GM12878 (cell line): ENCODE measurements around the gene CACNA1G. TPM values are rescaled to one million over a fixed set of nuclear protein-coding genes. Genes with fewer than 3 reads are reported as not detected.

ENCODE experiments used
- BCL3 ChIP-seq: IDR thresholded peaks from 2 replicates; pipeline ENCODE4 v1.6.1; 2011; ENCODE audit warnings: borderline replicate concordance, low read depth, mild to moderate bottlenecking, moderate library complexity, low read length; ENCODE audit not compliant: insufficient read depth, poor library complexity, severe bottlenecking
- CEBPZ ChIP-seq: fragments of 150-350 bp; IDR thresholded peaks from 2 replicates; pipeline ENCODE4 v1.6.1; 2016; ENCODE audit warnings: low read depth, low read length
- KDM1A ChIP-seq: fragments of 200-600 bp; sonication (generic); IDR thresholded peaks from 2 replicates; pipeline ENCODE4 v1.6.1; 2016; ENCODE audit warnings: borderline replicate concordance
- MEF2A ChIP-seq: IDR thresholded peaks from 2 replicates; pipeline ENCODE4 v1.6.1; 2011; ENCODE audit warnings: low read depth, mild to moderate bottlenecking, low read length, moderate library complexity; ENCODE audit not compliant: insufficient read depth
- SPI1 ChIP-seq: IDR thresholded peaks from 2 replicates; pipeline ENCODE4 v1.6.1; 2011; ENCODE audit warnings: low read depth, mild to moderate bottlenecking, low read length, moderate library complexity, borderline replicate concordance; ENCODE audit not compliant: insufficient read depth
- STAT1 ChIP-seq: fragments of 450-650 bp; conservative IDR thresholded peaks from 2 replicates; pipeline ENCODE4 v1.6.1; 2014; ENCODE audit warnings: antibody characterized with exemption, mild to moderate bottlenecking
- TCF12 ChIP-seq: IDR thresholded peaks from 2 replicates; pipeline ENCODE4 v1.6.1; 2011; ENCODE audit warnings: low read depth, mild to moderate bottlenecking, low read length
- polyA plus RNA-seq, 11 experiments: library from polyadenylated mRNA; depleted of rRNA in 4 of 11; unstranded in 6 of 11; stranded (reverse) in 5 of 11; fragments of >200 nt; fragmentation: Nextera tagmentation in 4 of 11; fragmentation: Illumina TruSeq in 1 of 11; extraction: Ambion mirVana in 4 of 11; extraction: Trizol in 1 of 11; gene quantifications; 1 replicate in 1 of 11; 2 replicates in 10 of 11; pipeline versions ENCODE4 v1.2.1 to v1.2.3, GENCODE V29; 2011 to 2016; ENCODE audit warnings: inconsistent platforms in 2 of 11, missing spikeins in 2 of 11, low read depth in 1 of 11
- total RNA-seq, 4 experiments: library from RNA; depleted of rRNA in 3 of 4; stranded (reverse); fragments of >200 nt in 3 of 4; fragmentation: Illumina TruSeq in 1 of 4; extraction: Trizol in 1 of 4; gene quantifications; 2 replicates each; pipeline versions ENCODE4 v1.2.1 to v1.2.3, GENCODE V29; 2013 to 2021
- TF ChIP-seq, protein P1 (sequence below): IDR thresholded peaks from 2 replicates; pipeline ENCODE4 v1.6.1; 2012; ENCODE audit warnings: low read length, inconsistent platforms
- TF ChIP-seq, protein P2 (sequence below): fragments of 450-650 bp; IDR thresholded peaks from 2 replicates; pipeline ENCODE4 v1.6.1; 2016; ENCODE audit warnings: mild to moderate bottlenecking

The CACNA1G gene
- total and polyA plus RNA-seq, 10 of the 15 experiments (the other 5 are each of a cell fraction or from before 2014, with no cell fraction given) = 0.03 to 0.15 TPM; not detected in 8

GRCh38 chr17:50664788-50665458 is 104.4 kb downstream of the CACNA1G start (continued):
- TF ChIP-seq, protein P1, sequence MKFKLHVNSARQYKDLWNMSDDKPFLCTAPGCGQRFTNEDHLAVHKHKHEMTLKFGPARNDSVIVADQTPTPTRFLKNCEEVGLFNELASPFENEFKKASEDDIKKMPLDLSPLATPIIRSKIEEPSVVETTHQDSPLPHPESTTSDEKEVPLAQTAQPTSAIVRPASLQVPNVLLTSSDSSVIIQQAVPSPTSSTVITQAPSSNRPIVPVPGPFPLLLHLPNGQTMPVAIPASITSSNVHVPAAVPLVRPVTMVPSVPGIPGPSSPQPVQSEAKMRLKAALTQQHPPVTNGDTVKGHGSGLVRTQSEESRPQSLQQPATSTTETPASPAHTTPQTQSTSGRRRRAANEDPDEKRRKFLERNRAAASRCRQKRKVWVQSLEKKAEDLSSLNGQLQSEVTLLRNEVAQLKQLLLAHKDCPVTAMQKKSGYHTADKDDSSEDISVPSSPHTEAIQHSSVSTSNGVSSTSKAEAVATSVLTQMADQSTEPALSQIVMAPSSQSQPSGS = no peak
- TF ChIP-seq, protein P2, sequence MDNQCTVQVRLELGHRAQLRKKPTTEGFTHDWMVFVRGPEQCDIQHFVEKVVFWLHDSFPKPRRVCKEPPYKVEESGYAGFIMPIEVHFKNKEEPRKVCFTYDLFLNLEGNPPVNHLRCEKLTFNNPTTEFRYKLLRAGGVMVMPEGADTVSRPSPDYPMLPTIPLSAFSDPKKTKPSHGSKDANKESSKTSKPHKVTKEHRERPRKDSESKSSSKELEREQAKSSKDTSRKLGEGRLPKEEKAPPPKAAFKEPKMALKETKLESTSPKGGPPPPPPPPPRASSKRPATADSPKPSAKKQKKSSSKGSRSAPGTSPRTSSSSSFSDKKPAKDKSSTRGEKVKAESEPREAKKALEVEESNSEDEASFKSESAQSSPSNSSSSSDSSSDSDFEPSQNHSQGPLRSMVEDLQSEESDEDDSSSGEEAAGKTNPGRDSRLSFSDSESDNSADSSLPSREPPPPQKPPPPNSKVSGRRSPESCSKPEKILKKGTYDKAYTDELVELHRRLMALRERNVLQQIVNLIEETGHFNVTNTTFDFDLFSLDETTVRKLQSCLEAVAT = no peak
- TF ChIP-seq STAT1 (no peak), MEF2A (no peak), CEBPZ (no peak), BCL3 (no peak), KDM1A (no peak), TCF12 (no peak), SPI1 (no peak)
